Esophagus muscularis mucosa (tissue), 4 donors: Measurements from ENCODE around the gene INAVA. TPM values are rescaled to one million over a fixed set of nuclear protein-coding genes. Genes with fewer than 3 reads are reported as not detected.

ENCODE experiments used
- DNase-seq: peaks from one replicate; pipeline ENCODE4 v3.0.0-alpha.2; 2017; ENCODE audit errors: extremely low spot score
- H3K27ac ChIP-seq, 4 donors: fragments of 200-600 bp; sonication (generic); replicated peaks in 1 of 4; 1 replicate in 3 of 4; 2 replicates in 1 of 4; pipeline ENCODE4 v1.5.1; 2016 to 2019; ENCODE audit warnings: mild to moderate bottlenecking in 1 of 4
- H3K27me3 ChIP-seq, 4 donors: fragments of 200-600 bp; sonication (generic); one replicate each; pipeline versions ENCODE4 v1.5.1 to v1.6.0; 2016 to 2019
- H3K36me3 ChIP-seq, 4 donors: fragments of 200-600 bp; sonication (generic); one replicate each; pipeline ENCODE4 v1.5.1; 2016 to 2019
- H3K4me1 ChIP-seq, 4 donors: fragments of 200-600 bp; sonication (generic); one replicate each; pipeline ENCODE4 v1.5.1; 2016 to 2019
- H3K4me3 ChIP-seq, 4 donors: fragments of 200-600 bp; sonication (generic); 1 replicate in 2 of 4; 2 replicates in 2 of 4; pipeline ENCODE4 v1.5.1; 2016 to 2019; ENCODE audit warnings: mild to moderate bottlenecking in 4 of 4, moderate library complexity in 1 of 4
- H3K9me3 ChIP-seq, 4 donors: fragments of 200-600 bp; sonication (generic); 1 replicate in 3 of 4; 2 replicates in 1 of 4; pipeline ENCODE4 v1.5.1; 2016 to 2019
- EP300 ChIP-seq: sonication (generic); formaldehyde crosslinking; IDR thresholded peaks from one replicate; pipeline ENCODE4 v1.6.1; 2017; ENCODE audit warnings: antibody characterized with exemption
- POLR2A ChIP-seq: fragments of 450-650 bp; IDR thresholded peaks from one replicate; pipeline ENCODE4 v1.6.1; 2017; ENCODE audit warnings: antibody characterized with exemption, moderate library complexity, mild to moderate bottlenecking, low read depth
- POLR2AphosphoS5 ChIP-seq, 2 donors: sonication (generic); formaldehyde crosslinking; IDR thresholded peaks; one replicate each; pipeline ENCODE4 v1.6.1; 2017; ENCODE audit warnings: antibody characterized with exemption in 2 of 2
- WGBS: methylation state at CpG from one replicate; pipeline ENCODE4 v1.1.5; 2018; 5-methylcytosine and 5-hydroxymethylcytosine counted together
- intact Hi-C: fragments of 100-400 bp; cut with DNase I; formaldehyde crosslinking; loops from one replicate; pipeline ENCODE4 v1.15.1; 2023
- total RNA-seq, 4 donors: library from RNA; depleted of rRNA; stranded (reverse); fragments of >200 nt; gene quantifications; one replicate each; pipeline versions ENCODE4 v1.1.0 to v1.2.1, GENCODE V29; 2016
- TF ChIP-seq, protein P1 (sequence below), 3 experiments: fragments of 200-600 bp in 2 of 3; fragments of 450-650 bp in 1 of 3; sonication (generic) in 2 of 3; IDR thresholded peaks; one replicate each; pipeline ENCODE4 v1.5.1; 2017 to 2019; ENCODE audit warnings: antibody characterized with exemption in 3 of 3, mild to moderate bottlenecking in 2 of 3, moderate library complexity in 1 of 3

INAVA gene
- total RNA-seq, 4 donors from 2014 or later = 0.63 TPM; not detected in 3

DNA sequence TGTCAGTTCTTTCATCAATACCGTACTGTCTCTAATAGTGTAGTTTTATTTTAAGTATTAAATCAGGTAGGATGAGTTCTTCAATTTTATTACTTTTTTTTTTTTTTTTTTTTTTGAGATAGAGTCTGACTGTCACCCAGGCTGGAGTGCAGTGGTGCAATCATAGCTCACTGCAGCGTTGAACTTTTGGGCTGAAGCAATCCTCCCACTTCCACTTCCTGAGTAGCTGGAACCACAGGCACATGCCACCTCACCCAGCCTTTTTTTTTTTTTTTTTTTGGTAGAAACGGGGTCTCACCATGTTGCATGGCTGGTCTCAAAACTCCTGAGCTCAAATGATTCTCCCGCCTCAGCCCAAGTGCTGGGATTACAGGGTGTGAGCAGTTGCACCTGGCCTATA, 44.3 kb downstream of the INAVA start:
- no peak overlapping the region for H3K27ac ChIP-seq
- WGBS = 59% methylated on average over 4 of the region's 4 CpGs
- DNase-seq = no peak
- intact Hi-C loops = no loop called here
- no peaks in the 10 kb centered on the region for H3K27me3 ChIP-seq
- H3K4me3 ChIP-seq = no peak overlapping the region
- TF ChIP-seq POLR2AphosphoS5 (IDR thresholded peaks at IDR 0.05) = no peak
- no peak for TF ChIP-seq EP300
- TF ChIP-seq, protein P1, sequence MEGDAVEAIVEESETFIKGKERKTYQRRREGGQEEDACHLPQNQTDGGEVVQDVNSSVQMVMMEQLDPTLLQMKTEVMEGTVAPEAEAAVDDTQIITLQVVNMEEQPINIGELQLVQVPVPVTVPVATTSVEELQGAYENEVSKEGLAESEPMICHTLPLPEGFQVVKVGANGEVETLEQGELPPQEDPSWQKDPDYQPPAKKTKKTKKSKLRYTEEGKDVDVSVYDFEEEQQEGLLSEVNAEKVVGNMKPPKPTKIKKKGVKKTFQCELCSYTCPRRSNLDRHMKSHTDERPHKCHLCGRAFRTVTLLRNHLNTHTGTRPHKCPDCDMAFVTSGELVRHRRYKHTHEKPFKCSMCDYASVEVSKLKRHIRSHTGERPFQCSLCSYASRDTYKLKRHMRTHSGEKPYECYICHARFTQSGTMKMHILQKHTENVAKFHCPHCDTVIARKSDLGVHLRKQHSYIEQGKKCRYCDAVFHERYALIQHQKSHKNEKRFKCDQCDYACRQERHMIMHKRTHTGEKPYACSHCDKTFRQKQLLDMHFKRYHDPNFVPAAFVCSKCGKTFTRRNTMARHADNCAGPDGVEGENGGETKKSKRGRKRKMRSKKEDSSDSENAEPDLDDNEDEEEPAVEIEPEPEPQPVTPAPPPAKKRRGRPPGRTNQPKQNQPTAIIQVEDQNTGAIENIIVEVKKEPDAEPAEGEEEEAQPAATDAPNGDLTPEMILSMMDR (IDR thresholded peaks at IDR 0.05) = no peak
- TF ChIP-seq POLR2A = no peak
- peaks cover 0 to 10% (median 5%) of the 10 kb centered on the region in 4 donors for H3K9me3 ChIP-seq
- H3K4me1 ChIP-seq = no peaks in the 10 kb centered on the region
- H3K36me3 ChIP-seq = no peaks in the 10 kb centered on the region

DNA sequence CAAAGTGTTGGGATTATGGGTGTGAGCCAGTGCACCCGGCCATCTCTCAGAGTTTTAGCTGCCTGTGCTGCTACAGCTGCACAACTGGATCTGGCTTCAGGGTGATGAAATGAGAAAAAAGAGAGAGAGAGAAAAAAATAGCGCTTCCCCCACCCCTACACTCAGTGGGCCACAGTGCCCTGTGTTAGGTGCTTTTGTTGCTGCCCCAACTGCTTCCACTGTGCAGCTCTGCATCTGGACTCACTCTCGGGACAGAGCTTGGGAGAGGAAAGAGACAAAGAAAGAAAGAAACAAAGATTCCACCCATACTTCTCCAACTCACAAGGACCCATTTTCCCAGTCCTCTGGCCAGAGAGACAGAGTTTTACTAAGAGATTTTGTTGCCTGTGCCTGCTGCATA, 50.4 kb downstream of the INAVA start:
- WGBS = 67% methylated on average over 3 of the region's 3 CpGs

DNA sequence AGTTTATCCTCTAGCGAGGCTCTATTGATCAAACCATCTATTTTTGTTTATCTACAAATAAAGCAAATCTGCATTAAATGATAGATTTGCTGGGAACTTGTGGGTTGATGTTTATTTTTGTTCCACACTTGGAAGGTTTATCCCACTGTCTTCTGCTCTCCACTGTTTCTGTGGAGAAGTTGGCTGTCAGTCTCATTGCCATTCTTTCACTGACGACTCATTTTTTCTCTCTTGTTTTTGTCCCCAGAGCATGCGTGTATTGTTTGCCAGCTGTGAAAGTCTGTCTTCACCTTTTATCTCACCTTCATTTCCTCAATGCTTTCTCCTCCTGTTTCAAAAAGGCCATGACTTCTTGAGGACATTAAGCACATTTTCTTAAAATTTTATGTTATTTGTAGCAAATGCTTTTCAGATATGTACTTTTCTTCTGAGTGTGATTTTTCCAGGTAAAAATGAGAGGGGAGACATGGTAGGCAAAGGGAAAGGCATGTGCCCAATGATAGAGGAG, 52.4 kb downstream of the INAVA start:
- Histone ChIP-seq H3K27ac (no peak overlapping the region), H3K9me3 (peaks cover 0 to 15% (median 8%) of the 10 kb centered on the region in 4 donors), H3K27me3 (peaks cover 0 to 2% (median 0%) of the 10 kb centered on the region in 4 donors), H3K36me3 (no peaks in the 10 kb centered on the region), H3K4me1 (no peaks in the 10 kb centered on the region), H3K4me3 (no peak overlapping the region)
- 89% methylated on average over 3 of the region's 3 CpGs for WGBS
- intact Hi-C loops = no loop called here
- no peak for DNase-seq
- TF ChIP-seq, protein P1 (IDR thresholded peaks at IDR 0.05) = no peak
- TF ChIP-seq POLR2AphosphoS5 (IDR thresholded peaks at IDR 0.05) = no peak
- no peak for TF ChIP-seq POLR2A
- no peak for TF ChIP-seq EP300

More for the DNA sequence above, 50.4 kb downstream of the INAVA start:
- intact Hi-C loops = no loop called here
- Histone ChIP-seq H3K4me1 (no peaks in the 10 kb centered on the region), H3K27ac (no peak overlapping the region), H3K27me3 (peaks cover 0 to 2% (median 0%) of the 10 kb centered on the region in 4 donors), H3K4me3 (no peak overlapping the region), H3K9me3 (peaks cover 0 to 25% (median 13%) of the 10 kb centered on the region in 4 donors), H3K36me3 (no peaks in the 10 kb centered on the region)
- DNase-seq = no peak
- TF ChIP-seq EP300 (no peak), POLR2AphosphoS5 (IDR thresholded peaks at IDR 0.05) (no peak), POLR2A (no peak)
- TF ChIP-seq, protein P1 (IDR thresholded peaks at IDR 0.05) = no peak

DNA sequence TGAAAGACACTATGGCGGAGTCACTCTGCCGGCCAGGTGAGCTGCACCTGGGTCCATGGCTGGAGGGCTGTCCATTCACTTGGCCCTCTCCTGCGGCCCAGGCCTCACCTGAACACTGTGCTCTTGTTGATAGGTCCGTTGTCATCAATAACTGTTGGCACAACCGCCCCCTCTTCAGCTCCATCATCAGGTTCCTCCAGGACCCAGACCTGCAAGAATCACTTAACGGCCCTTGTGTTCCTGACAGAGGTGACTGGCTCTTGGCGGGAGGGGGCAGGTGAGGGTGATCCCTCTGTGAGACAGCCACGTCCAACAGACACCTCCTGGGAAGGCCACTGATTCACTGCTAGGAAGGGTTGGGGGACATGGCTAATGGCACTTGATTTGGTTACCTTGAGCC, 54.9 kb downstream of the INAVA start:
- no peaks in the 10 kb centered on the region for H3K36me3 ChIP-seq
- intact Hi-C loops = no loop called here
- TF ChIP-seq POLR2A (no peak), POLR2AphosphoS5 (IDR thresholded peaks at IDR 0.05) (no peak), EP300 (no peak)
- TF ChIP-seq, protein P1 (IDR thresholded peaks at IDR 0.05) = no peak
- no peak for DNase-seq
- H3K27me3 ChIP-seq = peaks cover 0 to 2% (median 0%) of the 10 kb centered on the region in 4 donors
- no peak overlapping the region for H3K27ac ChIP-seq
- 97% methylated on average over 4 of the region's 8 CpGs for WGBS
- H3K4me1 ChIP-seq = no peaks in the 10 kb centered on the region
- peaks cover 0 to 15% (median 8%) of the 10 kb centered on the region in 4 donors for H3K9me3 ChIP-seq
- H3K4me3 ChIP-seq = no peak overlapping the region

DNA sequence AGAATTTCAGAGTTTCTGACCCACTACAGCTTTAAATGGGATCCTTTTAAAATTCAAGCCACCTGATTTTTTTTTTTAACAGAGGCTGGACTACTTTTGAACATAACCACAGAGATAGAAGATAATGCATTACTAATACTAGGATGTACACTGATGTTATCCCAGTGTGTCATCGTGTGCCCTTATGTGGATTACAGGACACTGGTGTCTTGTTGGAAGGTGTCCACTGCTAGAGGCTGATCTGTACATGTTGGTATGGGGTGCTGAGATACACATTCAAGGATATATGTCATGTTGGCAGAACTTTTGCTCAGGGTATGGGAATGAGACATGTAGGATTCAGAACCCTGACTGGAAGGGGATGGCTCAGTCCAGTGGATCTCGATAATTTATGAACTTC, 56.3 kb downstream of the INAVA start:
- WGBS = 95% methylated on average over 2 of the region's 2 CpGs
- H3K27ac ChIP-seq = no peak overlapping the region
- no peaks in the 10 kb centered on the region for H3K4me1 ChIP-seq
- no peak for DNase-seq
- H3K27me3 ChIP-seq = peaks cover 0 to 2% (median 0%) of the 10 kb centered on the region in 4 donors
- H3K4me3 ChIP-seq = no peak overlapping the region
- peaks cover 0 to 15% (median 8%) of the 10 kb centered on the region in 4 donors for H3K9me3 ChIP-seq
- intact Hi-C loops = no loop called here
- no peaks in the 10 kb centered on the region for H3K36me3 ChIP-seq
- no peak for TF ChIP-seq POLR2AphosphoS5 (IDR thresholded peaks at IDR 0.05)
- TF ChIP-seq, protein P1 (IDR thresholded peaks at IDR 0.05) = no peak
- no peak for TF ChIP-seq POLR2A
- TF ChIP-seq EP300 = no peak
